ENCODE measurements around the gene KIF25.

KIF25 gene, protein sequence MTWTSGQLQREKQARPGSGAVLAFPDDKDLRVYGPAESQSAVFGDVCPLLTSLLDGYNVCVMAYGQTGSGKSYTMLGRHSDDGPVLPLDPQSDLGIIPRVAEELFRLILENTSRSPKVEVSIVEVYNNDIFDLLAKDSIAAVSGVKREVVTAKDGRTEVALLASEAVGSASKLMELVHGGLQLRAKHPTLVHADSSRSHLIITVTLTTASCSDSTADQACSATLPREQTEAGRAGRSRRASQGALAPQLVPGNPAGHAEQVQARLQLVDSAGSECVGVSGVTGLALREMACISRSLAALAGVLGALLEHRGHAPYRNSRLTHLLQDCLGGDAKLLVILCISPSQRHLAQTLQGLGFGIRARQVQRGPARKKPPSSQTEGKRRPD

DNA sequence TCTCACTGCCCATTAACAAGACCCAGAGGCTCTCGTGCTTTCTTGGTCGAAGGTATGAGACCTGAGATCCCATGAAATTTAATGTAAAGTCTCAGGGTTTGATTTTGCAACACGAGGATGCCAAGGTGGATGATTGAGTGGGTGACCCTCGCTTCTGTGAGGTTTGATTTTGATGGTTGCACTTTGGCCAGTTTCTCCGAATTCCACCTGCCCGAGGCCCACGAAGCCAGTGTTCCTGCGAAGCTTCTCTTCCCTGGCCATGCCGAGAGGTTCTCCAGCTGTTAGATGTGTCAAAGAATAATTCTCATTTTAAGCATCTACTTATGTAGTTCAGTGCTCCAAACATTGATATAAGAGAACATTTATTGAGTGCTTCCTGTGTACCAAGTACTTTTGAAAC, at the start of gene KIF25:
Gene KIF25, plus strand, starts transcription at position 30 of the 400 bp plus-strand sequence. CDS start 31,915 bp downstream, outside the sequence.
- Histone ChIP-seq H3K9me3 (ENCODE audit: control insufficient read depth in 1 of 2, low read length in 2 of 2) (no peaks in the 10 kb centered on the region), H3K4me1 (ENCODE audit: control insufficient read depth in 1 of 2, insufficient read depth in 2 of 2, low read length in 2 of 2) (no peaks in the 10 kb centered on the region), H3K27me3 (ENCODE audit: low read depth, low read length) (no peaks in the 10 kb centered on the region), H3K4me3 (ENCODE audit: low read depth in 1 of 2, low read length in 2 of 2) (no peak within 1 kb of the TSS), H3K36me3 (ENCODE audit: control insufficient read depth in 1 of 2, insufficient read depth in 2 of 2, low read length in 2 of 2) (no peaks in the 10 kb centered on the region), H3K27ac (ENCODE audit: low read length) (no peak within 1 kb of the TSS)

GRCh38 chr6:167947716-167948115, 49.8 kb upstream of the KIF25 start:
- H3K36me3 ChIP-seq (ENCODE audit: control insufficient read depth in 1 of 2, insufficient read depth in 2 of 2, low read length in 2 of 2), result peaks cover 58 to 76% of the 10 kb centered on the region in 2 donors

GRCh38 chr6:167948716-167949115, 48.8 kb upstream of the KIF25 start:
- Histone ChIP-seq H3K27ac (ENCODE audit: low read length) (no peak overlapping the region), H3K36me3 (ENCODE audit: control insufficient read depth in 1 of 2, insufficient read depth in 2 of 2, low read length in 2 of 2) (peaks cover 52 to 74% of the 10 kb centered on the region in 2 donors)

More at GRCh38 chr6:167947716-167948115, 49.8 kb upstream of the KIF25 start:
- Histone ChIP-seq H3K4me3 (ENCODE audit: low read depth in 1 of 2, low read length in 2 of 2) (no peak overlapping the region), H3K9me3 (ENCODE audit: control insufficient read depth in 1 of 2, low read length in 2 of 2) (no peaks in the 10 kb centered on the region), H3K4me1 (ENCODE audit: control insufficient read depth in 1 of 2, insufficient read depth in 2 of 2, low read length in 2 of 2) (no peaks in the 10 kb centered on the region), H3K27me3 (ENCODE audit: low read depth, low read length) (no peaks in the 10 kb centered on the region), H3K27ac (ENCODE audit: low read length) (no peak overlapping the region)

DNA sequence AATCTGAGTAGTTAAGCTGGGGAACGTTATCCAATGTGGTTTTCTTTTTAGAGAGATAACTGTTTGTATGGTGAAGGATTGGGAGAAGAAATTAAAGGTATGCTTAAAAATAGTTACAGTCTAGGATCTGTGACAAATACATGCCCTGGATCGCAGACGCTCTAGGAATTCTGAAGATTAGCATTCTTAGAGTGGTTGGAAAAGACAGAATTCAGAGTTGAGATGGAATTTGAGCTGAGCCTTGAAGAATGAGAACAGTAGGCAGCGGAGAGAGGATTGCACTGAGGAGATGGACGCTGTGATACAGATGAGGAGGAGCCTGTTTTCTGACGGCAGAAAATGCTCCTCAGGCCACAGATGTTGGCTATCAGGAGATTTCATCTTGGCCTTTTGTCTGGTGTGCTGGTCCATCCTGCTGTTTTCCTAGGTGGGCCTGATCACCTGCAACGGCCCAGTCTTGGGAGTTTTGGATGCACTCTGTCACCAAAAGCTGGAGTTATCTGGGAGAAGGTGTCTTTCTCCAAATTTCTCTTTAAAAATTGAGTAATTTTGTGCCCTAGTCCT, 48.3 kb upstream of the KIF25 start:
- H3K4me1 ChIP-seq (ENCODE audit: control insufficient read depth in 1 of 2, insufficient read depth in 2 of 2, low read length in 2 of 2), result no peaks in the 10 kb centered on the region
- no peak overlapping the region for H3K4me3 ChIP-seq (ENCODE audit: low read depth in 1 of 2, low read length in 2 of 2)
- H3K27ac ChIP-seq (ENCODE audit: low read length), result no peak overlapping the region
- peaks cover 47 to 70% of the 10 kb centered on the region in 2 donors for H3K36me3 ChIP-seq (ENCODE audit: control insufficient read depth in 1 of 2, insufficient read depth in 2 of 2, low read length in 2 of 2)
- H3K27me3 ChIP-seq (ENCODE audit: low read depth, low read length), result no peaks in the 10 kb centered on the region
- no peaks in the 10 kb centered on the region for H3K9me3 ChIP-seq (ENCODE audit: control insufficient read depth in 1 of 2, low read length in 2 of 2)

More at GRCh38 chr6:167948716-167949115, 48.8 kb upstream of the KIF25 start:
- Histone ChIP-seq H3K4me3 (ENCODE audit: low read depth in 1 of 2, low read length in 2 of 2) (no peak overlapping the region), H3K4me1 (ENCODE audit: control insufficient read depth in 1 of 2, insufficient read depth in 2 of 2, low read length in 2 of 2) (no peaks in the 10 kb centered on the region), H3K27me3 (ENCODE audit: low read depth, low read length) (no peaks in the 10 kb centered on the region), H3K9me3 (ENCODE audit: control insufficient read depth in 1 of 2, low read length in 2 of 2) (no peaks in the 10 kb centered on the region)

DNA sequence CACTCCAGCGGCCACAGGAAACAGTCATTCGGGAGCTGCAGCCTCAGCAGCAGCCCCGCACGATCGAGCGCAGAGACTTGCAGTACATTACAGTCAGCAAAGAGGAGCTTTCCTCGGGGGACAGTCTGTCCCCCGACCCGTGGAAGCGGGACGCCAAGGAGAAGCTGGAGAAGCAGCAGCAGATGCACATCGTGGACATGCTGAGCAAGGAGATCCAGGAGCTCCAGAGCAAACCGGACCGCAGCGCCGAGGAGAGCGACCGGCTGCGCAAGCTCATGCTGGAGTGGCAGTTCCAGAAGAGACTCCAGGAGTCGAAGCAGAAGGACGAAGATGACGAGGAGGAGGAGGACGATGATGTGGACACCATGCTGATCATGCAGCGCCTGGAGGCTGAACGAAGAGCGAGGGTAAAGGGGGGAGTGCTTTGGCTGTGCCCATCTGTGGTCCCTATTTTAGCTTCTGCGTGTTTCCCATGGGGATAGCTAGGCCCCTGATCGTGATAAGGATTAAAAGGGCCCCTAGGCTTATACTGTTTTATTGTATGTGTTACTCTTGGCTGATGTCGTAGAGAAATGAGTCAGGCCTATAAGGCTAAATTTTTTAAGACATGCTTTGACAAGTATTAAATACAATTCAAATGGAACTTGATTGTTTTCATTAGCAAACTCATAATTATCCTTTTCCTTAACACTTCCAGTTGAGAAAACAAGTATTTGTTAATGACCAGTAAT, 45.5 kb upstream of the KIF25 start:
- H3K27ac ChIP-seq (ENCODE audit: low read length), result no peak overlapping the region
- H3K4me3 ChIP-seq (ENCODE audit: low read depth in 1 of 2, low read length in 2 of 2), result no peak overlapping the region
- no peaks in the 10 kb centered on the region for H3K27me3 ChIP-seq (ENCODE audit: low read depth, low read length)
- no peaks in the 10 kb centered on the region for H3K9me3 ChIP-seq (ENCODE audit: control insufficient read depth in 1 of 2, low read length in 2 of 2)
- no peaks in the 10 kb centered on the region for H3K4me1 ChIP-seq (ENCODE audit: control insufficient read depth in 1 of 2, insufficient read depth in 2 of 2, low read length in 2 of 2)
- H3K36me3 ChIP-seq (ENCODE audit: control insufficient read depth in 1 of 2, insufficient read depth in 2 of 2, low read length in 2 of 2), result peaks cover 34 to 56% of the 10 kb centered on the region in 2 donors

DNA sequence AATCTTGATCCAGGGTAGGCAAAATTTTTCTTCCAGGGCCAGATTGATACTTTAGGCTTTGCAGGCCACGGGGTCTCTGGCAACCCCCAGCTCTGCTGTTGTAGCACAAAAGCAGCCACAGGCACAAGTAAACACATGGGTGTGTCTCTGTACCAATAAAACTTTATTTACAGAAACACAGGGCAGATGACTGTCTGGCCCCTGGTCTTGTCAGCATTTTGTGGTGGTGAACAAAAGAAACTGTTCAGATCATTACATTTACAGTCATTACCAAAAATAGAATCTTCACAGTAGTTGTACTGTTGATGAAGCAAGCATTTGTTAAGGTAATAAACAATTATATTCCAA, 45.0 kb upstream of the KIF25 start:
- H3K27ac ChIP-seq (ENCODE audit: low read length), result no peak overlapping the region
- H3K4me1 ChIP-seq (ENCODE audit: control insufficient read depth in 1 of 2, insufficient read depth in 2 of 2, low read length in 2 of 2), result no peaks in the 10 kb centered on the region
- no peaks in the 10 kb centered on the region for H3K27me3 ChIP-seq (ENCODE audit: low read depth, low read length)
- no peaks in the 10 kb centered on the region for H3K9me3 ChIP-seq (ENCODE audit: control insufficient read depth in 1 of 2, low read length in 2 of 2)
- H3K4me3 ChIP-seq (ENCODE audit: low read depth in 1 of 2, low read length in 2 of 2), result no peak overlapping the region
- H3K36me3 ChIP-seq (ENCODE audit: control insufficient read depth in 1 of 2, insufficient read depth in 2 of 2, low read length in 2 of 2), result peaks cover 39 to 54% of the 10 kb centered on the region in 2 donors

DNA sequence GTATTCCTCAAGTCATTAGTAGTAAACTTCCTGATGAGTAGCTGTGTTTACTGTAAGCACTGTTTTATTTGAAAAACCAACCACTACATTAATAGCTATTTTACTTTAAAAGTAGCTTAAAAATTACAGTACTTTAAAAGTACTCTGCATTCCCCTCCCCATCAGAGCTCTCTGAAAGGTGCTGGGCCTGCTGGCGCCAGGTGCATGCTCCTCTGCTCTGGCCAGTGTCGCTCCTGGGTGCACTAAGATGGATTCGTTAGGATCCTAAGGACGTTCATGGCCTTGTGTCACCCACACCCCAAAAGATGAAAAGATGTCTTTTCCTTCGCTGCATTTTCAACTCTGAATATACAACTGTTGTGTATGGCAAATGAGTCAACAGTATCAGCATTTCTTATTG, 43.9 kb upstream of the KIF25 start:
- Histone ChIP-seq H3K36me3 (ENCODE audit: control insufficient read depth in 1 of 2, insufficient read depth in 2 of 2, low read length in 2 of 2) (peaks cover 37 to 45% of the 10 kb centered on the region in 2 donors), H3K27ac (ENCODE audit: low read length) (no peak overlapping the region), H3K9me3 (ENCODE audit: control insufficient read depth in 1 of 2, low read length in 2 of 2) (no peaks in the 10 kb centered on the region), H3K27me3 (ENCODE audit: low read depth, low read length) (no peaks in the 10 kb centered on the region), H3K4me3 (ENCODE audit: low read depth in 1 of 2, low read length in 2 of 2) (no peak overlapping the region), H3K4me1 (ENCODE audit: control insufficient read depth in 1 of 2, insufficient read depth in 2 of 2, low read length in 2 of 2) (no peaks in the 10 kb centered on the region)

DNA sequence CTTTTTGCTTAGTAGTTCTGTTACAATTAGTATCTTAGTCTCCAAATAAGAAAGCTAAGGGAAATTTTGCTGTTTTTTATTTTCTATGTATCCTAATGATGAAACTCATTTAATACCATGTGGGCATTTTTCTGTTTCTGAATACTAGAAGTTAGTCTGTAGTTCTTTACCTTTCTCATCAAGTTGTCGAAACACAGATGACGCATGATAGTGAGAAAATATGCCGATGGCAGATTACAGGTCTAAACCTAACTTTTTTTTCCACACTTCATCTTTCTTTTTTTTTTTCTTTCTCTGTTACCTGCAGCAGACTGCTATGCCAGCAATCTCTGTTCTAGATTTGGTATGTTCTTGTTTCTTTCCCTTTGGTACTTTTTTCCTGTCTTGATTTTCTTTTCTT, 43.3 kb upstream of the KIF25 start:
- Histone ChIP-seq H3K27ac (ENCODE audit: low read length) (no peak overlapping the region), H3K9me3 (ENCODE audit: control insufficient read depth in 1 of 2, low read length in 2 of 2) (no peaks in the 10 kb centered on the region), H3K4me3 (ENCODE audit: low read depth in 1 of 2, low read length in 2 of 2) (no peak overlapping the region), H3K36me3 (ENCODE audit: control insufficient read depth in 1 of 2, insufficient read depth in 2 of 2, low read length in 2 of 2) (peaks cover 31 to 39% of the 10 kb centered on the region in 2 donors), H3K27me3 (ENCODE audit: low read depth, low read length) (no peaks in the 10 kb centered on the region), H3K4me1 (ENCODE audit: control insufficient read depth in 1 of 2, insufficient read depth in 2 of 2, low read length in 2 of 2) (no peaks in the 10 kb centered on the region)

DNA sequence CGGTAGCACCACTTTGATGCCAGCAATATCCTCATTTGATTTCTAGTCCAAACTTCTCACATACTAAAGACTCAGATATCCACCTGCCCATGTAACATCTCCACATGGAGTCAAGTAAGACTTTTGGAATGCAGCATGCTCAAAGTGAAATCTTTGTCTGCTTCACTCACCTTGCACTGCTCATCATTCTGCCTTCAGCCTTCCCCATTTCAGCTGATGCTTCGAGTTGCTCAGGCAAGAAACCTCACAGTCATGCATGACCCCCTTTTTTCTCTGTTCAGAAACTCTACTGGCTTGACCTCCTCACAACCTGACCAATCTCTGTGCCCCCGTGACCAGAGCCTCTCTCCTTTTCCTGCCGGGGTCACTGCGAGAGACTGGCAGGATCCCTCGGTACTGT, 41.0 kb upstream of the KIF25 start:
- H3K36me3 ChIP-seq (ENCODE audit: control insufficient read depth in 1 of 2, insufficient read depth in 2 of 2, low read length in 2 of 2), result peaks cover 14 to 15% of the 10 kb centered on the region in 2 donors
- H3K27ac ChIP-seq (ENCODE audit: low read length), result no peak overlapping the region
- no peaks in the 10 kb centered on the region for H3K4me1 ChIP-seq (ENCODE audit: control insufficient read depth in 1 of 2, insufficient read depth in 2 of 2, low read length in 2 of 2)
- H3K27me3 ChIP-seq (ENCODE audit: low read depth, low read length), result no peaks in the 10 kb centered on the region
- no peak overlapping the region for H3K4me3 ChIP-seq (ENCODE audit: low read depth in 1 of 2, low read length in 2 of 2)
- no peaks in the 10 kb centered on the region for H3K9me3 ChIP-seq (ENCODE audit: control insufficient read depth in 1 of 2, low read length in 2 of 2)

GRCh38 chr6:167956983-167957492, 40.4 kb upstream of the KIF25 start:
- Histone ChIP-seq H3K4me3 (ENCODE audit: low read depth in 1 of 2, low read length in 2 of 2) (no peak overlapping the region), H3K27me3 (ENCODE audit: low read depth, low read length) (no peaks in the 10 kb centered on the region), H3K9me3 (ENCODE audit: control insufficient read depth in 1 of 2, low read length in 2 of 2) (no peaks in the 10 kb centered on the region), H3K4me1 (ENCODE audit: control insufficient read depth in 1 of 2, insufficient read depth in 2 of 2, low read length in 2 of 2) (no peaks in the 10 kb centered on the region), H3K36me3 (ENCODE audit: control insufficient read depth in 1 of 2, insufficient read depth in 2 of 2, low read length in 2 of 2) (peaks cover 8 to 10% of the 10 kb centered on the region in 2 donors), H3K27ac (ENCODE audit: low read length) (no peak overlapping the region)

DNA sequence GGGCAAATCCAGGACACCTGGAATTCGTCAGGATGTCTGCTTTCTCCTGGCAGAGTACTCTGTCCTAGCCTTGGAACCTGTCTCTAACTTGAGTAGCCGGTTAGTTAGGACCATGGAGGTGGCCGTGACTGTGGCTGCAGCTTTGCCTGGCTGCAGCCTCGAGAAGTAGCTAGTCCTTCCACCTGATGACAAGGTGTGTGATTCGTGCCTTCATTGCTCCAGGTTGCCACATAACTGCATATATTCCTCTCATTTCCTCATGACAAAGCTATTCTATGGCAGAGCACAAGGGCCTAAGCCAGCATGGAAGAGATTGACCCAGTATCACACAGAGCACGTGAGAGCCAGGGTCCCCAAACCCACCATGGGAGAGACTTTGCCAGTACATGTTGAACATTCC, 39.8 kb upstream of the KIF25 start:
- Histone ChIP-seq H3K4me1 (ENCODE audit: control insufficient read depth in 1 of 2, insufficient read depth in 2 of 2, low read length in 2 of 2) (no peaks in the 10 kb centered on the region), H3K27ac (ENCODE audit: low read length) (no peak overlapping the region), H3K36me3 (ENCODE audit: control insufficient read depth in 1 of 2, insufficient read depth in 2 of 2, low read length in 2 of 2) (peaks cover 7 to 9% of the 10 kb centered on the region in 2 donors), H3K9me3 (ENCODE audit: control insufficient read depth in 1 of 2, low read length in 2 of 2) (no peaks in the 10 kb centered on the region), H3K27me3 (ENCODE audit: low read depth, low read length) (no peaks in the 10 kb centered on the region), H3K4me3 (ENCODE audit: low read depth in 1 of 2, low read length in 2 of 2) (no peak overlapping the region)
